H1 (cell line): ENCODE measurements around the gene HBS1L. TPM values are rescaled to one million over a fixed set of nuclear protein-coding genes. Genes with fewer than 3 reads are reported as not detected.

Experiments
- CBX5 ChIP-seq: fragments of 300-800, 300-1000 bp; sonication (generic); IDR thresholded peaks from 2 replicates; pipeline ENCODE4 v1.7.1; 2016; ENCODE audit warnings: antibody characterized with exemption, low read length, low read depth
- KDM4A ChIP-seq: IDR thresholded peaks from one replicate; pipeline ENCODE4 v1.7.1; 2012; ENCODE audit warnings: low read depth, mild to moderate bottlenecking, moderate library complexity, low read length, inconsistent platforms; ENCODE audit not compliant: severe bottlenecking
- SRF ChIP-seq: IDR thresholded peaks from 2 replicates; pipeline ENCODE4 v1.6.1; 2011; ENCODE audit warnings: mild to moderate bottlenecking, low read depth, low read length, moderate library complexity
- YY1 ChIP-seq: IDR thresholded peaks from 2 replicates; pipeline ENCODE4 v1.6.1; 2011; ENCODE audit warnings: low read depth, mild to moderate bottlenecking, low read length
- polyA plus RNA-seq, 7 experiments: library from polyadenylated mRNA; depleted of rRNA in 3 of 7; stranded (reverse) in 5 of 7; unstranded in 2 of 7; fragments of >200 nt in 5 of 7; fragments of 200-250 nt in 2 of 7; gene quantifications; 1 replicate in 5 of 7; 2 replicates in 1 of 7; 4 replicates in 1 of 7; pipeline versions ENCODE4 v1.2.1 to v1.2.3, GENCODE V29; 2011 to 2013; ENCODE audit warnings: missing spikeins in 2 of 7, mixed read lengths in 2 of 7
- total RNA-seq: library from RNA; stranded (reverse); fragmentation: NEBNext Ultra II Directional; extraction: Animal tissue kit (Norgen Biotek cat#: 25700); gene quantifications from 2 replicates; pipeline ENCODE4 v1.2.1, GENCODE V29; 2021
- TF ChIP-seq, protein P1 (sequence below): fragments of 300-600 bp; sonication (generic); IDR thresholded peaks from 2 replicates; pipeline ENCODE4 v1.7.1; 2012; ENCODE audit warnings: low read length, moderate library complexity, mild to moderate bottlenecking, inconsistent platforms; ENCODE audit not compliant: insufficient replicate concordance

HBS1L gene
- total and polyA plus RNA-seq, 2 of the 8 experiments (the other 6 are each of a cell fraction or from before 2014, with no cell fraction given): 28.1 to 97.1 TPM

DNA sequence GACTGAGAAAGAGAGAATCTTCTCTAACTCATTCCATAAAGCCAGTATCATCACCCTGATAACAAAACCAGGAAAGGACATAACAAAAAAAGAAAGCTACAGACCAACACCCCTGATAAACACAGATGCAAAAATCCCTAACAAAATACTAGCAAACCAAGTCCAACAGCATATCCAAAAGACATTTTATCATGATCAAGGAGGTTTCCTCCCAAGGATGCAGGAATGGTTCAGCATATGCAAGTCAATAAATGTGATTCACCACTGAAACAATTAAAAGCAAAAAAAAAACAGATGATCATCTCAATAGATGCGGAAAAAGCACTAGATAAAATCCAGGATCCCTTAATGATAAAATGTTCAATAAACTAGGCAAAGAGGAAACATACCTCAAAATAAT, 80.3 kb downstream of the HBS1L start (continued):
- TF ChIP-seq, protein P1, sequence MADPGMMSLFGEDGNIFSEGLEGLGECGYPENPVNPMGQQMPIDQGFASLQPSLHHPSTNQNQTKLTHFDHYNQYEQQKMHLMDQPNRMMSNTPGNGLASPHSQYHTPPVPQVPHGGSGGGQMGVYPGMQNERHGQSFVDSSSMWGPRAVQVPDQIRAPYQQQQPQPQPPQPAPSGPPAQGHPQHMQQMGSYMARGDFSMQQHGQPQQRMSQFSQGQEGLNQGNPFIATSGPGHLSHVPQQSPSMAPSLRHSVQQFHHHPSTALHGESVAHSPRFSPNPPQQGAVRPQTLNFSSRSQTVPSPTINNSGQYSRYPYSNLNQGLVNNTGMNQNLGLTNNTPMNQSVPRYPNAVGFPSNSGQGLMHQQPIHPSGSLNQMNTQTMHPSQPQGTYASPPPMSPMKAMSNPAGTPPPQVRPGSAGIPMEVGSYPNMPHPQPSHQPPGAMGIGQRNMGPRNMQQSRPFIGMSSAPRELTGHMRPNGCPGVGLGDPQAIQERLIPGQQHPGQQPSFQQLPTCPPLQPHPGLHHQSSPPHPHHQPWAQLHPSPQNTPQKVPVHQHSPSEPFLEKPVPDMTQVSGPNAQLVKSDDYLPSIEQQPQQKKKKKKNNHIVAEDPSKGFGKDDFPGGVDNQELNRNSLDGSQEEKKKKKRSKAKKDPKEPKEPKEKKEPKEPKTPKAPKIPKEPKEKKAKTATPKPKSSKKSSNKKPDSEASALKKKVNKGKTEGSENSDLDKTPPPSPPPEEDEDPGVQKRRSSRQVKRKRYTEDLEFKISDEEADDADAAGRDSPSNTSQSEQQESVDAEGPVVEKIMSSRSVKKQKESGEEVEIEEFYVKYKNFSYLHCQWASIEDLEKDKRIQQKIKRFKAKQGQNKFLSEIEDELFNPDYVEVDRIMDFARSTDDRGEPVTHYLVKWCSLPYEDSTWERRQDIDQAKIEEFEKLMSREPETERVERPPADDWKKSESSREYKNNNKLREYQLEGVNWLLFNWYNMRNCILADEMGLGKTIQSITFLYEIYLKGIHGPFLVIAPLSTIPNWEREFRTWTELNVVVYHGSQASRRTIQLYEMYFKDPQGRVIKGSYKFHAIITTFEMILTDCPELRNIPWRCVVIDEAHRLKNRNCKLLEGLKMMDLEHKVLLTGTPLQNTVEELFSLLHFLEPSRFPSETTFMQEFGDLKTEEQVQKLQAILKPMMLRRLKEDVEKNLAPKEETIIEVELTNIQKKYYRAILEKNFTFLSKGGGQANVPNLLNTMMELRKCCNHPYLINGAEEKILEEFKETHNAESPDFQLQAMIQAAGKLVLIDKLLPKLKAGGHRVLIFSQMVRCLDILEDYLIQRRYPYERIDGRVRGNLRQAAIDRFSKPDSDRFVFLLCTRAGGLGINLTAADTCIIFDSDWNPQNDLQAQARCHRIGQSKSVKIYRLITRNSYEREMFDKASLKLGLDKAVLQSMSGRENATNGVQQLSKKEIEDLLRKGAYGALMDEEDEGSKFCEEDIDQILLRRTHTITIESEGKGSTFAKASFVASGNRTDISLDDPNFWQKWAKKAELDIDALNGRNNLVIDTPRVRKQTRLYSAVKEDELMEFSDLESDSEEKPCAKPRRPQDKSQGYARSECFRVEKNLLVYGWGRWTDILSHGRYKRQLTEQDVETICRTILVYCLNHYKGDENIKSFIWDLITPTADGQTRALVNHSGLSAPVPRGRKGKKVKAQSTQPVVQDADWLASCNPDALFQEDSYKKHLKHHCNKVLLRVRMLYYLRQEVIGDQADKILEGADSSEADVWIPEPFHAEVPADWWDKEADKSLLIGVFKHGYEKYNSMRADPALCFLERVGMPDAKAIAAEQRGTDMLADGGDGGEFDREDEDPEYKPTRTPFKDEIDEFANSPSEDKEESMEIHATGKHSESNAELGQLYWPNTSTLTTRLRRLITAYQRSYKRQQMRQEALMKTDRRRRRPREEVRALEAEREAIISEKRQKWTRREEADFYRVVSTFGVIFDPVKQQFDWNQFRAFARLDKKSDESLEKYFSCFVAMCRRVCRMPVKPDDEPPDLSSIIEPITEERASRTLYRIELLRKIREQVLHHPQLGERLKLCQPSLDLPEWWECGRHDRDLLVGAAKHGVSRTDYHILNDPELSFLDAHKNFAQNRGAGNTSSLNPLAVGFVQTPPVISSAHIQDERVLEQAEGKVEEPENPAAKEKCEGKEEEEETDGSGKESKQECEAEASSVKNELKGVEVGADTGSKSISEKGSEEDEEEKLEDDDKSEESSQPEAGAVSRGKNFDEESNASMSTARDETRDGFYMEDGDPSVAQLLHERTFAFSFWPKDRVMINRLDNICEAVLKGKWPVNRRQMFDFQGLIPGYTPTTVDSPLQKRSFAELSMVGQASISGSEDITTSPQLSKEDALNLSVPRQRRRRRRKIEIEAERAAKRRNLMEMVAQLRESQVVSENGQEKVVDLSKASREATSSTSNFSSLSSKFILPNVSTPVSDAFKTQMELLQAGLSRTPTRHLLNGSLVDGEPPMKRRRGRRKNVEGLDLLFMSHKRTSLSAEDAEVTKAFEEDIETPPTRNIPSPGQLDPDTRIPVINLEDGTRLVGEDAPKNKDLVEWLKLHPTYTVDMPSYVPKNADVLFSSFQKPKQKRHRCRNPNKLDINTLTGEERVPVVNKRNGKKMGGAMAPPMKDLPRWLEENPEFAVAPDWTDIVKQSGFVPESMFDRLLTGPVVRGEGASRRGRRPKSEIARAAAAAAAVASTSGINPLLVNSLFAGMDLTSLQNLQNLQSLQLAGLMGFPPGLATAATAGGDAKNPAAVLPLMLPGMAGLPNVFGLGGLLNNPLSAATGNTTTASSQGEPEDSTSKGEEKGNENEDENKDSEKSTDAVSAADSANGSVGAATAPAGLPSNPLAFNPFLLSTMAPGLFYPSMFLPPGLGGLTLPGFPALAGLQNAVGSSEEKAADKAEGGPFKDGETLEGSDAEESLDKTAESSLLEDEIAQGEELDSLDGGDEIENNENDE: no peak
- TF ChIP-seq KDM4A: no peak
- no peak for TF ChIP-seq YY1
- no peak for TF ChIP-seq SRF
- no peak for TF ChIP-seq CBX5
